HEK293 (cell line): ENCODE measurements around the gene COA1.

Experiments used
- CTCF ChIA-PET: fragments of 350-600 bp; formaldehyde crosslinking; extraction: SDS; loops from one replicate; lab custom pipeline; 2021; ENCODE audit warnings: antibody characterized with exemption; lab: Yijun Ruan, JAX
- POLR2A ChIA-PET: fragments of 300-600 bp; formaldehyde crosslinking; extraction: SDS; loops from one replicate; lab custom pipeline; 2020; ENCODE audit warnings: antibody characterized with exemption, inconsistent platforms; lab: Yijun Ruan, JAX
- H3K27ac ChIP-seq: fragments of 200-500 bp; sonication (Bioruptor generic); 2 replicates; pipeline ENCODE4 v1.5.1; 2014; ENCODE audit warnings: low read depth, low read length, control low read depth, inconsistent platforms; ENCODE audit errors: extremely low read depth
- H3K36me3 ChIP-seq, 2 experiments: fragments of 200-500 bp in 1 of 2; sonication (Bioruptor generic) in 1 of 2; 1 replicate in 1 of 2; 2 replicates in 1 of 2; pipeline ENCODE4 v1.5.1; 2014 to 2017; ENCODE audit warnings: inconsistent platforms in 2 of 2, low read length in 2 of 2; ENCODE audit not compliant: control insufficient read depth in 2 of 2, insufficient read depth in 1 of 2
- H3K4me1 ChIP-seq: fragments of 200-500 bp; sonication (Bioruptor generic); 2 replicates; pipeline ENCODE4 v1.5.1; 2014; ENCODE audit warnings: mild to moderate bottlenecking, low read length, inconsistent platforms; ENCODE audit not compliant: control insufficient read depth, insufficient read depth
- H3K4me3 ChIP-seq: 2 replicates; pipeline ENCODE4 v1.5.1; 2011; ENCODE audit warnings: low read depth, mild to moderate bottlenecking, control low read depth, low read length, moderate library complexity
- H3K9me3 ChIP-seq: fragments of 200-500 bp; sonication (Bioruptor generic); 2 replicates; pipeline ENCODE4 v1.5.1; 2014; ENCODE audit warnings: low read depth, low read length, inconsistent platforms; ENCODE audit not compliant: control insufficient read depth, insufficient read depth
- ATF2 ChIP-seq: fragments of 450-650 bp; formaldehyde crosslinking; IDR thresholded peaks from 2 replicates; pipeline ENCODE4 v1.5.1; 2016; ENCODE audit warnings: missing biosample characterization, missing genetic modification characterization, low read depth
- KLF1 ChIP-seq: fragments of 450-650 bp; formaldehyde crosslinking; IDR thresholded peaks from 2 replicates; pipeline ENCODE4 v1.5.1; 2016; ENCODE audit warnings: missing biosample characterization, missing genetic modification characterization
- PRDM1 ChIP-seq: fragments of 450-650 bp; formaldehyde crosslinking; IDR thresholded peaks from 2 replicates; pipeline ENCODE4; 2016; ENCODE audit warnings: missing biosample characterization, missing genetic modification characterization
- REST ChIP-seq: fragments of 450-650 bp; formaldehyde crosslinking; IDR thresholded peaks from 2 replicates; pipeline ENCODE4 v1.5.1; 2016; ENCODE audit warnings: missing biosample characterization, missing genetic modification characterization
- ZNF280D ChIP-seq: fragments of 450-650 bp; formaldehyde crosslinking; IDR thresholded peaks from 2 replicates; pipeline ENCODE4 v1.5.1; 2016; ENCODE audit warnings: missing biosample characterization, missing genetic modification characterization
- ZNF629 ChIP-seq: fragments of 450-650 bp; formaldehyde crosslinking; IDR thresholded peaks from 2 replicates; pipeline ENCODE4 v1.5.1; 2017; ENCODE audit warnings: missing biosample characterization, missing genetic modification characterization
- ZNF664 ChIP-seq: fragments of 450-650 bp; formaldehyde crosslinking; IDR thresholded peaks from 2 replicates; pipeline ENCODE4 v1.5.1; 2016; ENCODE audit warnings: missing biosample characterization, missing genetic modification characterization
- ZNF777 ChIP-seq: fragments of 450-650 bp; formaldehyde crosslinking; IDR thresholded peaks from 2 replicates; pipeline ENCODE4 v1.5.1; 2017; ENCODE audit warnings: missing biosample characterization, missing genetic modification characterization, borderline replicate concordance

The COA1 gene

GRCh38 chr7:43609097-43609496 is 120.2 kb downstream of the COA1 start:
- Histone ChIP-seq H3K4me3 (no peak overlapping the region), H3K9me3 (no peaks in the 10 kb centered on the region), H3K4me1 (no peaks in the 10 kb centered on the region), H3K27ac (no peak overlapping the region), H3K36me3 (peaks cover 0 to 36% of the 10 kb centered on the region in 2 experiments; a peak in 1 of 3 replicates)
- CTCF ChIA-PET, result interaction anchor here (0.7 to 1.5 kb wide), 3 partner anchors 12 to 258 kb away, joined by 3 to 4 read pairs (median 4); no protein-coding TSS in a partner anchor
- peak; percentile 47 for TF ChIP-seq REST (tag by site-specific recombination)
- TF ChIP-seq KLF1 (tag by site-specific recombination), result no peak
- POLR2A ChIA-PET, result interaction anchor here (1.2 kb wide), 1 partner anchor 26 kb away, joined by 3 read pairs; the partner anchor contains the start of gene STK17A

GRCh38 chr7:43604251-43604650 is 125.1 kb downstream of the COA1 start:
- Histone ChIP-seq H3K9me3 (no peaks in the 10 kb centered on the region), H3K36me3 (peaks cover 3 to 31% of the 10 kb centered on the region in 2 experiments; a peak in 1 of 3 replicates), H3K27ac (no peak overlapping the region), H3K4me1 (no peaks in the 10 kb centered on the region), H3K4me3 (no peak overlapping the region)
- ChIA-PET CTCF (interaction anchor here (0.6 to 1.2 kb wide), 2 partner anchors 235 to 862 kb away, joined by 4 to 6 read pairs; no protein-coding TSS in a partner anchor), POLR2A (interaction anchor here (1.5 kb wide), 1 partner anchor 22 kb away, joined by 6 read pairs; the partner anchor contains the start of gene STK17A)
- peak; percentile 68; the same call in 1 of the 2 replicates for TF ChIP-seq ZNF280D (tag by site-specific recombination)
- no peak for TF ChIP-seq ZNF664 (tag by site-specific recombination)

- H3K27ac ChIP-seq, result no peak overlapping the region
- H3K36me3 ChIP-seq, result peaks cover 13 to 28% of the 10 kb centered on the region in 2 experiments; a peak in 2 of 3 replicates
- ChIA-PET CTCF (no interaction called here), POLR2A (no interaction called here)
- H3K4me3 ChIP-seq, result no peak overlapping the region
- TF ChIP-seq ZNF629 (tag by site-specific recombination) (0 out of 2 replicates have a peak, but pooled peaks have one; percentile 20), PRDM1 (tag by site-specific recombination) (0 out of 2 replicates have a peak, but pooled peaks have one; percentile 16), ZNF777 (tag by site-specific recombination) (no peak), ATF2 (tag by site-specific recombination) (0 out of 2 replicates have a peak, but pooled peaks have one; percentile 33)
- no peaks in the 10 kb centered on the region for H3K4me1 ChIP-seq
- H3K9me3 ChIP-seq, result no peaks in the 10 kb centered on the region
Measured at GRCh38 chr7:43602256-43602655, 127.1 kb downstream of the COA1 start.
